Karpas-422 (cell line): ENCODE measurements around the gene ZNF3. TPM values are rescaled to one million over a fixed set of nuclear protein-coding genes. Genes with fewer than 3 reads are reported as not detected.
A peak's percentile ranks its signal among the peaks of the same experiment; 100 is the strongest.
"Not testable (repeated sequence)": the region's sequence is repeated elsewhere in the genome, so short reads cannot be mapped to it uniquely, and the experiment has no call there.

Experiments
- DNase-seq: peaks from one replicate; pipeline ENCODE4 v3.0.0-alpha.2; 2015
- H2AFZ ChIP-seq: fragments of 200-600 bp; sonication (generic); 2 replicates; pipeline ENCODE4 v1.6.1; 2014; ENCODE audit warnings: antibody characterized with exemption, low read length, mixed read lengths
- H3K27ac ChIP-seq: fragments of 200-600 bp; sonication (generic); 2 replicates; pipeline ENCODE4 v1.5.1; 2014; ENCODE audit warnings: mild to moderate bottlenecking, low read length, moderate library complexity
- H3K27me3 ChIP-seq: fragments of 200-600 bp; sonication (generic); 2 replicates; pipeline ENCODE4 v1.6.1; 2014; ENCODE audit warnings: low read length, mixed read lengths
- H3K36me3 ChIP-seq: fragments of 200-600 bp; sonication (generic); 2 replicates; pipeline ENCODE4 v1.6.1; 2014; ENCODE audit warnings: low read length, mixed read lengths; ENCODE audit not compliant: insufficient read depth
- H3K4me1 ChIP-seq: fragments of 200-600 bp; sonication (generic); 2 replicates; pipeline ENCODE4 v1.6.1; 2014; ENCODE audit warnings: mild to moderate bottlenecking, low read length, mixed read lengths
- H3K4me2 ChIP-seq: fragments of 200-600 bp; sonication (generic); 2 replicates; pipeline ENCODE4 v1.6.1; 2014; ENCODE audit warnings: low read length, low read depth, mild to moderate bottlenecking; ENCODE audit not compliant: poor library complexity, severe bottlenecking
- H3K4me3 ChIP-seq: fragments of 200-600 bp; sonication (generic); 2 replicates; pipeline ENCODE4 v1.5.1; 2014; ENCODE audit warnings: mild to moderate bottlenecking, antibody characterized with exemption, low read length, mixed read lengths
- H3K79me2 ChIP-seq: fragments of 200-600 bp; sonication (generic); 2 replicates; pipeline ENCODE4 v1.6.1; 2014; ENCODE audit warnings: mild to moderate bottlenecking, low read length, mixed read lengths
- H3K9ac ChIP-seq: fragments of 200-600 bp; sonication (generic); 2 replicates; pipeline ENCODE4 v1.6.0; 2014; ENCODE audit warnings: low read length
- H3K9me2 ChIP-seq: fragments of 200-600 bp; sonication (generic), shearing (Covaris generic); replicated peaks from 2 replicates; pipeline ENCODE4 v1.6.0; 2014; ENCODE audit warnings: mild to moderate bottlenecking, low read length, moderate library complexity; ENCODE audit not compliant: insufficient read depth
- H3K9me3 ChIP-seq: fragments of 300-700, 200-600 bp; sonication (generic); 2 replicates; pipeline ENCODE4 v1.6.1; 2014; ENCODE audit warnings: low read length, mixed read lengths
- H4K20me1 ChIP-seq: fragments of 200-600 bp; sonication (generic); 2 replicates; pipeline ENCODE4 v1.6.1; 2014; ENCODE audit warnings: mild to moderate bottlenecking, antibody characterized with exemption, low read length, low read depth; ENCODE audit not compliant: insufficient read depth
- total RNA-seq: library from RNA; depleted of rRNA; stranded (reverse); fragments of >200 nt; shearing (Covaris generic); gene quantifications from 2 replicates; pipeline ENCODE4 v1.2.3, GENCODE V29; 2014; ENCODE audit warnings: low replicate concordance; rRNA removed

Gene ZNF3
- 17.6 and 20.8 TPM in 2 replicates for total RNA-seq

DNA sequence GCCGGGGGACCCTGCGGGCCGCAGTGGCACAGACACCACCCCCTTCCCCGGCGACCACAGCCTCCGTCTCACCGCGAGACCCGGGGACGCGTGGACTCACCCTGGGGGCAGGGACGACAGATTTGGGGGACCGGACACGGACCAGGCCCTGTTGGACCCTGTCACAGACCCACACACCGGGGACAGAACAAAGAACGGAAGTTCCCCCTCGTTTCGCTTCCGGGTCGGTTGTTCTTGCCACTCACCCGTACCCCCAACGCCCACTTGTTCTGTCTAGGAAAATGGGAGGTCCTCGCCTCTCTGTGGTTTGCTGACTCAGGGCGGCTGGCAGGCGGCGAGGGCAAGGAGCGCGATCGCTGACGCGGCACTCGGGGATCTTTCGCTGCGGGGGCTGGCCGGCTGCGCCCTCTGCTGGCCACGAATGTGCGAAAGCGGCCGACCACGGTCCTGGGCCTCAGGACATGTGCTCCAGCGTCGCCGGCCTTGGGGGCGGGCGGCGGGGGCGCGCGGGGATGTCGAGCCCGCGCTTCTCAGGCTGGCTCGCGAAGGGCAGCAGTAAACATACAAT lies at the start of gene ZNF3:
ZNF3 (minus strand) TSS at position 189 of the 568 bp plus-strand sequence. CDS start 4,366 bp downstream, outside the sequence.
- no peaks in the 10 kb centered on the region for H3K27me3 ChIP-seq
- H3K9ac ChIP-seq = peak within 1 kb of the TSS; percentile 96
- H4K20me1 ChIP-seq = no peaks in the 10 kb centered on the region
- H3K9me3 ChIP-seq = no peaks in the 10 kb centered on the region
- peak; percentile 99 for DNase-seq
- peak within 1 kb of the TSS; percentile 98 for H3K4me3 ChIP-seq
- peak within 1 kb of the TSS; percentile 95 for H3K4me2 ChIP-seq
- peak within 1 kb of the TSS; percentile 38; the same call in 1 of the 2 replicates for H3K27ac ChIP-seq
- peaks cover 42% of the 10 kb centered on the region for H3K79me2 ChIP-seq
- H3K36me3 ChIP-seq = peaks cover 31% of the 10 kb centered on the region
- no peaks in the 10 kb centered on the region for H3K9me2 ChIP-seq
- peaks cover 18% of the 10 kb centered on the region for H3K4me1 ChIP-seq
- peak within 1 kb of the TSS; percentile 58 for H2AFZ ChIP-seq

DNA sequence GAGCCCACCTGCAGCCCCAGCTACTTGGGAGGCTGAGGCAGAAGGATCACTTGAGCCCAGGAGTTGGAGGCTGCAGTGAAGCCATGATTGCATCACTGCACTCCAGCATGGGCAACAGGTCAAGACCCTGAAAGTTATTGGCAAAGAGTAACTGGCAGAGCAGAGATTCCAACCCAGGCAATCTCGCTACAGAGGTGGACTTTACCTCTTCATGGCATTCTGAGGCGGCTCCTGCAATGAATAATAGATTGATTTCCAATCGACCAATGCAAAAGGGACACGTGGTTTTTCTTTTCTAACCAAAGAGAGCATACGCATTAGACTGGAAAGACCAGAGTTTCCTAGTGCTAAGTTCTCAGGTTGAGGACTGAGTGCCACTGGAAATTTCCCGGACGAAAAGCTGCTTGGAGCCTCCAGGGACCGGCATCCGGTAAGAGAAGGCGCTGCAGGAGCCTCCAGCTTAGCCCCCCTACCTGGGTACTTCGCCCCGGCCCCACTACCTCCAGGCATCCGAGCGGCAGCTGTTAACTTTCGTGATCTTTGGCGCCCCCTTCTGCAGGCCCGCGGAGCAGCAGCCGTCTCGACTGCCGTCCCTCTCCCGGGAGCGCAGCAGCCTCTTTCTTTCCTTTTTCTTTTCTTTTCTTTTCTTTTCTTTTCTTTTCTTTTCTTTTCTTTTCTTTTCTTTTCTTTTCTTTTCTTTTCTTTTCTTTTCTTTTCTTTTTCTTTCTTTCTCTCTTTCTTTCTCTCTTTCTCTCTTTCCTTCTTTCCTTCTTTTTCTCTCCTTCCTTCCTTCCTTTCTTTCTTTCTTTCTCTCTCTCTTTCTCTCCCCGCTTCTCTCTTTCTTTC lies 49.3 kb upstream of the ZNF3 start:
- peaks cover 18% of the 10 kb centered on the region for H3K4me1 ChIP-seq
- H4K20me1 ChIP-seq = no peaks in the 10 kb centered on the region
- peak overlapping the region; percentile 79 for H2AFZ ChIP-seq
- no peaks in the 10 kb centered on the region for H3K36me3 ChIP-seq
- peaks cover 4% of the 10 kb centered on the region; the same call in 1 of the 2 replicates for H3K79me2 ChIP-seq
- no peak overlapping the region for H3K4me3 ChIP-seq
- no peak overlapping the region for H3K27ac ChIP-seq
- H3K9me2 ChIP-seq = no peaks in the 10 kb centered on the region
- no peaks in the 10 kb centered on the region for H3K9me3 ChIP-seq
- peak overlapping the region; percentile 57 for H3K4me2 ChIP-seq
- peak; percentile 88 for DNase-seq
- H3K9ac ChIP-seq = peak overlapping the region; percentile 32; the same call in 1 of the 2 replicates
- H3K27me3 ChIP-seq = no peaks in the 10 kb centered on the region

DNA sequence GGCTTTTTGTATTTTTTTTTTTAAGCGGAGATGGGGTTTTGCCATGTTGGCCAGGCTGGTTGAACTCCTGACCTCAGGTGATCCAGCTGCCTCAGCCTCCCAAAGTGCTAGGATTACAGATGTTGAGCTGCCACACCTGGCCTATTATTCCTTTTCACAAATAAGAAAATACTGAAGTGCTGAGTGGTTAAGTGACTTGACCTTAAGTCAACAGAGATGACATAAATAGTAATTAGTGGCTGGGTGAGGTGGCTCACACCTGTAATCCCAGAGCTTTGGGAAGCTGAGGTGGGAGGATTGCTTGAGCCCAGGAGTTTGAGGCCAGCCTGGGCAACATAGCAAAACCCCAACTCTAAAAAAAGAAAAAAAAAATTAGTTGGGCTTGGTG lies 48.7 kb upstream of the ZNF3 start:
- not testable (repeated sequence) for H4K20me1 ChIP-seq, H3K36me3 ChIP-seq, H3K9me3 ChIP-seq, H2AFZ ChIP-seq, DNase-seq, H3K9ac ChIP-seq, H3K27ac ChIP-seq, H3K27me3 ChIP-seq, H3K4me3 ChIP-seq, H3K4me2 ChIP-seq, H3K9me2 ChIP-seq
- H3K4me1 ChIP-seq = peaks cover 24% of the 10 kb centered on the region
- H3K79me2 ChIP-seq = peaks cover 10% of the 10 kb centered on the region

DNA sequence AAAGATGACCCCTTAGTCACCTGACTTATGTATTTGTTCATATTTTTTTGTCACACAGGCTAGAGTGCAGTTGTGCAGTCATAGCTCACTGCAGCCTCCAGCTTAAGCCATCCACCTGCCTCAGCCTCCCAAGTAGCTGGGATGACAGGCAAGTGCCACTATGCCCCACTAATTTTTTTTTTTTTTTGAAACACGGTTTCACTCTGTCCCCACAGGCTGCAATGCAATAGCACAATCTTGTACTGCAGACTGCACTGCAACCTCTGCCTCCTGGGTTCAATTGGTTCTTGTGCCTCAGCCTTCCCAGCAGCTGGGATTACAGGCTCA lies 47.1 kb upstream of the ZNF3 start:
- no peak overlapping the region for H3K4me3 ChIP-seq

DNA sequence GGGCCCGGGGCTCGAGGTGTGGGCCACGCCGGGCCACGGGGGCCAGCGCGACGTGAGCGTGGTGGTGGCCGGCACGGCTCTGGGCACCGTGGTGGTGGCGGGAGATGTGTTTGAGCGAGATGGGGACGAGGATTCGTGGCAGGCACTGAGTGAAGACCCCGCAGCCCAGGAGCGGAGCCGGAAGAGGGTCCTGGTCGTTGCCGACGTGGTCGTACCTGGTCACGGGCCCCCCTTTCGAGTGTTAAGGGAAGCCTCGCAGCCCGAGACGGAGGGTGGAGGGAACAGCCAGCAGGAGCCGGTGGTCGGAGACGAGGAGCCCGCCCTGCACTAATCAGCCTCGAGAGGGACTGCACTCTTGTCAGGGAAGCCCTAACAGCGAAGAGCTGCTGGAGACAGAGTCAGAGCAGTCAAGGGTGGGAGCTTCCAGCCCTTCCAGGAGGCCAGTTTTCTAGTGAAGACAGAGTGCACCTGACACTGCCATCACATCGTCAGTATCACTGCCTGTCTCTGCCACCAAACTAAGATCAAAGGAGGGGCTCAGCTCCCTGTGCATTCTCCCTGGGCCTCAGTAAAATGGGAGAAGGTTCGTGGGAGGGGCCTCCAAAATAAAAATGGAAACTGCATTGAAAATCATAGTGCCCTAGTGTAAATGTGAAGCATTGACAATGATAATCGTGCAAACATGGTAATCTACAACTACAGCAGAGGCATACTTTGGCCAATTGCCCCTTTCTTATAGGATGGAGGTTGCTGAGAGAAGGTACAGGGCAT lies 46.5 kb upstream of the ZNF3 start:
- Histone ChIP-seq H3K79me2 (peaks cover 18% of the 10 kb centered on the region), H2AFZ (peak overlapping the region; percentile 93; the same call in 1 of the 2 replicates), H3K36me3 (no peaks in the 10 kb centered on the region), H3K9ac (peak overlapping the region; percentile 90), H4K20me1 (no peaks in the 10 kb centered on the region), H3K9me3 (no peaks in the 10 kb centered on the region), H3K4me2 (peak overlapping the region; percentile 79), H3K4me3 (peak overlapping the region; percentile 80), H3K4me1 (peaks cover 31% of the 10 kb centered on the region), H3K27me3 (no peaks in the 10 kb centered on the region), H3K9me2 (no peaks in the 10 kb centered on the region), H3K27ac (no peak overlapping the region)
- DNase-seq = no peak

More for the DNA sequence above, 47.1 kb upstream of the ZNF3 start:
- no peak for DNase-seq
- Histone ChIP-seq H3K9me3 (no peaks in the 10 kb centered on the region), H3K4me1 (peaks cover 31% of the 10 kb centered on the region), H2AFZ (no peak overlapping the region), H3K9ac (peak overlapping the region; percentile 90; the same call in 1 of the 2 replicates), H3K4me2 (no peak overlapping the region), H3K9me2 (no peaks in the 10 kb centered on the region), H3K36me3 (no peaks in the 10 kb centered on the region), H3K79me2 (peaks cover 18% of the 10 kb centered on the region), H4K20me1 (no peaks in the 10 kb centered on the region), H3K27ac (no peak overlapping the region), H3K27me3 (no peaks in the 10 kb centered on the region)

DNA sequence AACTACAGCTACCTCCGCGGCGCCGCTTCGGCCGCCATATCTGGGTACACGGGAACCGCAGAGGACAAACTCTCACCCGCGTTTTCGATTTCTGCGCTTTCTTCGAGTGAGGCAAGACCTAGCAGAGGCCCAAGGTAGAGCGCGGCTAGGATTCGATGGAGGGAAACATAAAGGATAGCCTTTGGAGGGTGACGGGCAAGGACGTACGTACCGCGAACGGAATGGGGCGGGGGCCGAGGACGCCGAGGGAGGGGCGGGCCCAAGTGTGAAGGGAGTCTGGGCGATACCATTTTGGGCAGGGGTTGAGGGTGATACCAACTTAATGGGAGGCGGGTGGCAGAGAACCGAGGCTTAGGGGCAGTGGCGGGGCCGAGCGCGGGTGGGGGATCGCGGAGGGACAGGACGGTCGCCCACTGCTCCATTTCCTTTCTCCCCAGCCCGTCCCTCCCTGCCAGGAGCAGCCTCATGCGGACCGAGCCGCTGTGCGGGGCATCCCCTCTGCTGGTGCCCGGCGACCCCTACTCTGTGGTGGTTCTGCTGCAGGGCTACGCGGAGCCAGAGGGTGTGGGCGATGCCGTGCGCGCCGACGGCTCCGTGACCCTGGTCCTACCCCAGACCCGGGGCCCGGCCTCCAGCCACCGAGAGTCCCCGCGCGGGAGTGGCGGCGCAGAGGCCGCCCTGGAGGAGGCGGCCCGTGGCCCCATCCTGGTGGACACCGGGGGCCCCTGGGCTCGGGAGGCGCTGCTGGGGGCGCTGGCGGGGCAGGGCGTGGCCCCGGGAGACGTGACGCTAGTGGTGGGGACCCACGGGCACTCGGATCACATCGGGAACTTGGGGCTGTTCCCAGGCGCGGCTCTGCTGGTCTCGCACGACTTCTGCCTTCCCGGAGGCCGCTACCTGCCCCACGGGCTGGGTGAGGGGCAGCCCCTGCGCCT lies 45.7 kb upstream of the ZNF3 start, which contains the start of gene MBLAC1:
MBLAC1 (plus strand) TSS at position 37 of the 935 bp plus-strand sequence; CDS start at position 466, 429 bp downstream.
- Histone ChIP-seq H3K4me2 (peak within 1 kb of the TSS; percentile 79), H3K27me3 (no peaks in the 10 kb centered on the region), H3K9me2 (no peaks in the 10 kb centered on the region), H3K36me3 (no peaks in the 10 kb centered on the region), H3K4me1 (peaks cover 31% of the 10 kb centered on the region), H3K4me3 (peak within 1 kb of the TSS; percentile 80), H3K27ac (peak within 1 kb of the TSS; percentile 94), H3K9me3 (no peaks in the 10 kb centered on the region), H2AFZ (peak within 1 kb of the TSS; percentile 93), H3K79me2 (peaks cover 21% of the 10 kb centered on the region), H4K20me1 (no peaks in the 10 kb centered on the region), H3K9ac (peak within 1 kb of the TSS; percentile 90)
- DNase-seq = peak; percentile 97

DNA sequence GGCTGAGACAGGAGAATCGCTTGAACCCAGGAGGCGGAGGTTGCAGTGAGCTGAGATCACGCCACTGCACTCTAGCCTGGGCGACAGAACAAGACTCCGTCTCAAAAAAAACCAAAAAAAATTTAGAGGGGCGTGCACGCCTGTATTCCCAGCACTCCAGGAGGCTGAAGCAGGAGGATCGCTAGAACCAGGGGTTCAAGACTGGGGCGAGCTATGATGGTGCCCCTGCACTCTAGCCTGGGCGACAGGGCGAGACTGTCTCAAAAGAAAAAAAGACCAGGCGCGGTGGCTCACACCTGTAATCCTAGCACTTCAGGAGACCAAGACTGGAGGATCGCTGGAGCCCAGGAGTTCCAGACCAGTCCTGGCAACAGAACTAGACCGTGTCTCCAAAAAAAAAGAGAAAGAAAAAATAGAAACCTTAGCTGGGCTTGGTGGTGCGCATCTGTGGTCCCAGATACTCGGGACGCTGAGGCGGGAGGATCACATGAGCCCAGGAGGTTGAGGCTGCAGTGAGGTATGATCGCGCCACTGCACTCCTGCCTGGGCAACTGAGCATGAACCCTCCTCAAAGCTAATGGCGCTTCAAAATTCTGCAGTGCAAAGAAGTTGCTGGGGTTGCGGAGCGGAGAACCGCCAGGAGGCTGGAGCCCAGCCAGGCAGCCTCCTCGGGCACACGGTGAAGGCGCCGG lies 44.9 kb upstream of the ZNF3 start:
- Histone ChIP-seq H3K36me3 (no peaks in the 10 kb centered on the region), H3K9me2 (no peaks in the 10 kb centered on the region), H3K9me3 (no peaks in the 10 kb centered on the region), H4K20me1 (no peaks in the 10 kb centered on the region), H3K4me3 (peak overlapping the region; percentile 80), H3K4me1 (peaks cover 31% of the 10 kb centered on the region), H3K79me2 (peaks cover 22% of the 10 kb centered on the region), H3K27me3 (no peaks in the 10 kb centered on the region), H3K9ac (peak overlapping the region; percentile 90), H2AFZ (peak overlapping the region; percentile 93; the same call in 1 of the 2 replicates), H3K27ac (peak overlapping the region; percentile 94), H3K4me2 (peak overlapping the region; percentile 79)
- DNase-seq = no peak
